ENCODE data around the gene STOX1. TPM values are rescaled to one million over a fixed set of nuclear protein-coding genes. Genes with fewer than 3 reads are reported as not detected.

STOX1 gene
- total and polyA plus RNA-seq, 2 of the 13 experiments (the other 11 are each of a cell fraction or from before 2014, with no cell fraction given): 2.5 to 6.0 TPM

- no peak for TF ChIP-seq MAX (IDR thresholded peaks at IDR 0.05)
Observed at GRCh38 chr10:68829952-68830351, 2.6 kb downstream of the STOX1 start (continued).

GRCh38 chr10:68831961-68832455 lies 4.7 kb downstream of the STOX1 start:
- no peaks in the 10 kb centered on the region for H3K9me3 ChIP-seq (ENCODE audit: low read length)
- no peak overlapping the region for H3K9ac ChIP-seq (ENCODE audit: insufficient read depth, low read depth, low read length)
- ATAC-seq (no peak), FAIRE-seq (no peak), DNase-seq (ENCODE audit: low spot score) (no peak)
- no peak overlapping the region for H2AFZ ChIP-seq (ENCODE audit: low read length)
- no peaks in the 10 kb centered on the region for H3K79me2 ChIP-seq (ENCODE audit: insufficient read depth, low read length)
- H3K4me1 ChIP-seq (ENCODE audit: insufficient read depth, low read length): peaks cover 7% of the 10 kb centered on the region
- no peak overlapping the region for H3K4me3 ChIP-seq (replicated peaks in 1 of 3; ENCODE audit: insufficient read depth in 1 of 3, low read depth in 2 of 3, low read length in 3 of 3)
- TF ChIP-seq ZNF773 (CRISPR knock-in tag; IDR thresholded peaks at IDR 0.05; ENCODE audit: borderline replicate concordance): no peak
- no peak for TF ChIP-seq KDM2A (CRISPR knock-in tag; IDR thresholded peaks at IDR 0.05; ENCODE audit: borderline replicate concordance, low read depth)
- no peak for TF ChIP-seq GPN1 (CRISPR knock-in tag; IDR thresholded peaks at IDR 0.05; ENCODE audit: borderline replicate concordance)
- TF ChIP-seq SRY (CRISPR knock-in tag; IDR thresholded peaks at IDR 0.05): no peak
- intact Hi-C loops (cut with micrococcal nuclease; ENCODE audit: unreplicated experiment): no loop called here
- in situ Hi-C loops (cut with HindIII; ENCODE audit: extremely low pct_ligation_motif_present, low pct_unique_long_range_greater_than_20kb): no loop called here
- ChIA-PET POLR2A (interaction anchor here (1.6 kb wide), 1 partner anchor 39 kb away, joined by 4 read pairs; no protein-coding TSS in a partner anchor), CTCF (ENCODE audit: low intra/inter-chr PET ratio, low total read pairs) (no interaction called here)
- no peak overlapping the region for H3K27ac ChIP-seq (ENCODE audit: extremely low read length, insufficient read depth, low read length)
- H3K4me2 ChIP-seq (ENCODE audit: low read depth, low read length): no peak overlapping the region
- no peaks in the 10 kb centered on the region for H3K36me3 ChIP-seq (replicated peaks in 1 of 2; ENCODE audit: control insufficient read depth in 1 of 2, insufficient read depth in 2 of 2, low read length in 2 of 2)
- no peaks in the 10 kb centered on the region for H3K27me3 ChIP-seq (ENCODE audit: control insufficient read depth in 1 of 2, insufficient read depth in 2 of 2, low read length in 2 of 2)
- 97% methylated on average over 5 of the region's 5 CpGs for WGBS (ENCODE audit: low lambda C conversion rate)
- no peaks in the 10 kb centered on the region for H4K20me1 ChIP-seq (ENCODE audit: insufficient read depth, low read length)
- no TSS peak for BruUV-seq (replicated peaks)

GRCh38 chr10:68832601-68833000 lies 5.3 kb downstream of the STOX1 start:
- no peaks in the 10 kb centered on the region for H3K27me3 ChIP-seq (ENCODE audit: control insufficient read depth in 1 of 2, insufficient read depth in 2 of 2, low read length in 2 of 2)
- ChIA-PET CTCF (ENCODE audit: low intra/inter-chr PET ratio, low total read pairs) (no interaction called here), POLR2A (interaction anchor here (1.6 kb wide), 1 partner anchor 38 kb away, joined by 4 read pairs; no protein-coding TSS in a partner anchor)
- in situ Hi-C loops (cut with HindIII; ENCODE audit: extremely low pct_ligation_motif_present, low pct_unique_long_range_greater_than_20kb): no loop called here
- no peaks in the 10 kb centered on the region for H3K9me3 ChIP-seq (ENCODE audit: low read length)
- 86% methylated on average over 4 of the region's 4 CpGs for WGBS (ENCODE audit: low lambda C conversion rate)
- intact Hi-C loops (cut with micrococcal nuclease; ENCODE audit: unreplicated experiment): no loop called here
- H3K4me3 ChIP-seq (replicated peaks in 1 of 3; ENCODE audit: insufficient read depth in 1 of 3, low read depth in 2 of 3, low read length in 3 of 3): no peak overlapping the region
- H3K79me2 ChIP-seq (ENCODE audit: insufficient read depth, low read length): no peaks in the 10 kb centered on the region
- no peak overlapping the region for H3K9ac ChIP-seq (ENCODE audit: insufficient read depth, low read depth, low read length)
- H2AFZ ChIP-seq (ENCODE audit: low read length): no peak overlapping the region
- no peaks in the 10 kb centered on the region for H4K20me1 ChIP-seq (ENCODE audit: insufficient read depth, low read length)
- no peak for DNase-seq (ENCODE audit: low spot score)
- BruUV-seq (replicated peaks): no TSS peak
- no peak for ATAC-seq
- H3K27ac ChIP-seq (ENCODE audit: extremely low read length, insufficient read depth, low read length): no peak overlapping the region
- peaks cover 11% of the 10 kb centered on the region for H3K4me1 ChIP-seq (ENCODE audit: insufficient read depth, low read length)
- no peak overlapping the region for H3K4me2 ChIP-seq (ENCODE audit: low read depth, low read length)
- H3K36me3 ChIP-seq (replicated peaks in 1 of 2; ENCODE audit: control insufficient read depth in 1 of 2, insufficient read depth in 2 of 2, low read length in 2 of 2): no peaks in the 10 kb centered on the region
- FAIRE-seq: no peak
- TF ChIP-seq SMAD1 (CRISPR knock-in tag; IDR thresholded peaks at IDR 0.05; ENCODE audit: borderline replicate concordance, low read depth): no peak
- TF ChIP-seq TAF1 (CRISPR knock-in tag; IDR thresholded peaks at IDR 0.05): no peak
- TF ChIP-seq TFDP2 (CRISPR knock-in tag; IDR thresholded peaks at IDR 0.05): no peak
- TF ChIP-seq ZNF709 (CRISPR knock-in tag; IDR thresholded peaks at IDR 0.05): no peak
- TF ChIP-seq TFE3 (CRISPR knock-in tag; IDR thresholded peaks at IDR 0.05): no peak
- no peak for TF ChIP-seq AGO2 (optimal IDR thresholded peaks at IDR 0.05; ENCODE audit: low read depth, low read length)
- no peak for TF ChIP-seq GZF1 (CRISPR knock-in tag; IDR thresholded peaks at IDR 0.05)
- TF ChIP-seq NR2C2 (CRISPR knock-in tag; IDR thresholded peaks at IDR 0.05; ENCODE audit: borderline replicate concordance): no peak
- no peak for TF ChIP-seq ZNF780A (CRISPR knock-in tag; IDR thresholded peaks at IDR 0.05)
- no peak for TF ChIP-seq ZNF124 (CRISPR knock-in tag; IDR thresholded peaks at IDR 0.05)
- TF ChIP-seq ZNF775 (CRISPR knock-in tag; IDR thresholded peaks at IDR 0.05; ENCODE audit: borderline replicate concordance): no peak
